Measurements from ENCODE around the gene CENPK. TPM values are rescaled to one million over a fixed set of nuclear protein-coding genes. Genes with fewer than 3 reads are reported as not detected.

The CENPK gene
- total RNA-seq, 1 donor from 2014 or later: 55.2 TPM

DNA sequence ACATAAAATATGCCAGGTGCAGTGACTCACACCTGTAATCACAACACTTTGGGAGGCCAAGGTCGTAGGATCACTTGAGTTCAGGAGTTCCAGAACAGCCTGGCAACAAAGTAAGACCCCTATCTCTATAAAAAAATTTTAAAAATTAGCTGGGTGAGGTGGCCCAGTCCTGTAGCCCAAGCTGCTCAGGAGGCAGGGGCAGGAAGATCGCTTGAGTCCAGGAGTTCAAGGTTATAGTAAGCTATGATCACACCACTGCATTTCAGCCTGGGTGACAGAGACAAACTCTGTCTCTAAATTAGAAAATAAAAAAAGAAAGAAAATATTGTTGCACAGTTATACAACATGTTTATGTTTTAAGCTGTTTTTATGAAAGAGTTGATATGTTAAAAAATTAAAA is 6.8 kb downstream of the CENPK start:
- Mint-ChIP-seq H3K9me3 (no peaks in the 10 kb centered on the region), H3K4me1 (peaks cover 2% of the 10 kb centered on the region), H3K27ac (ENCODE audit: unreplicated experiment) (no peak overlapping the region), H3K4me3 (no peak overlapping the region), H3K27me3 (ENCODE audit: low read depth) (no peaks in the 10 kb centered on the region), H3K36me3 (ENCODE audit: low read depth) (peaks cover 5% of the 10 kb centered on the region)
- TF ChIP-seq, protein P1, sequence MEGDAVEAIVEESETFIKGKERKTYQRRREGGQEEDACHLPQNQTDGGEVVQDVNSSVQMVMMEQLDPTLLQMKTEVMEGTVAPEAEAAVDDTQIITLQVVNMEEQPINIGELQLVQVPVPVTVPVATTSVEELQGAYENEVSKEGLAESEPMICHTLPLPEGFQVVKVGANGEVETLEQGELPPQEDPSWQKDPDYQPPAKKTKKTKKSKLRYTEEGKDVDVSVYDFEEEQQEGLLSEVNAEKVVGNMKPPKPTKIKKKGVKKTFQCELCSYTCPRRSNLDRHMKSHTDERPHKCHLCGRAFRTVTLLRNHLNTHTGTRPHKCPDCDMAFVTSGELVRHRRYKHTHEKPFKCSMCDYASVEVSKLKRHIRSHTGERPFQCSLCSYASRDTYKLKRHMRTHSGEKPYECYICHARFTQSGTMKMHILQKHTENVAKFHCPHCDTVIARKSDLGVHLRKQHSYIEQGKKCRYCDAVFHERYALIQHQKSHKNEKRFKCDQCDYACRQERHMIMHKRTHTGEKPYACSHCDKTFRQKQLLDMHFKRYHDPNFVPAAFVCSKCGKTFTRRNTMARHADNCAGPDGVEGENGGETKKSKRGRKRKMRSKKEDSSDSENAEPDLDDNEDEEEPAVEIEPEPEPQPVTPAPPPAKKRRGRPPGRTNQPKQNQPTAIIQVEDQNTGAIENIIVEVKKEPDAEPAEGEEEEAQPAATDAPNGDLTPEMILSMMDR (conservative IDR thresholded peaks at IDR 0.05): no peak
- DNase-seq (ENCODE audit: low read depth, low spot score): no peak

DNA sequence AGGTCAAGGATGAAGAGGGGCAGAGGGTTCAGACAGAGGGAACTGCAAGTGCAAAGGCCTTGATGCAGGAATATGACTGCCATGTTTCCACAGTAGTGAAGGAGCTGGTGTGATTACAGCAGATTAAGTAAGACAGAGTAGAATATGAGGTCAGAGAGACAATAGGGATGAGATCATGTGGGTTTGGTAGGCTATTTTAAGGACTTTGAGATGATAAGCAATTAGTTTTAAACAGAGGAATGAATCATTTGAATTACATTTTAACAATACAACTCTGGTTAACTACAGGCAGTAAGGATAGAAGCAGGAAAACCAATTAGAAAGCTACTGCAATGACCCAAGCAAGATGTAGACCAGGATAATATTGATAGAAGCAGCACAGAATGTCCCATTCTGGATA is 7.7 kb downstream of the CENPK start:
- no peaks in the 10 kb centered on the region for H3K27me3 Mint-ChIP-seq (ENCODE audit: low read depth)
- DNase-seq (ENCODE audit: low read depth, low spot score): no peak
- TF ChIP-seq, protein P1 (conservative IDR thresholded peaks at IDR 0.05): no peak
- no peak overlapping the region for H3K4me3 Mint-ChIP-seq
- peaks cover 5% of the 10 kb centered on the region for H3K36me3 Mint-ChIP-seq (ENCODE audit: low read depth)
- H3K4me1 Mint-ChIP-seq: no peaks in the 10 kb centered on the region
- H3K9me3 Mint-ChIP-seq: no peaks in the 10 kb centered on the region
- no peak overlapping the region for H3K27ac Mint-ChIP-seq (ENCODE audit: unreplicated experiment)

DNA sequence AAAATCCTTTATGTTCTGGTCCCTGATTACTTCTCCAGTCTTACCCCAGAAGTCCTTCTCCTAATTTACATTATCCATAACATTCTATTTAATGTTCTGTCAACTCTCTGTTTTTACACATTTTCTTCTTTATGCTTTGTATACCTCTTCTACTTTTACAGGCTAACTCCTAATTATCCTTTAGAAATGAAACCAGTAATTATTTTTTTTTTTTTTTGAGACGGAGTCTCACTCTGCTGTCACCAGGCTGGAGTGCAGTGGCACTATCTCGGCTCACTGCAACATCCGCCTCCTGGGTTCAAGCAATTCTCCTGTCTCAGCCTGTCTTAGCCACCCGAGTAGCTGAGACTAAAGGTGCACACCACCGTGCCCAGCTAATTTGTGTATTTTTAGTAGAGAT is 9.0 kb downstream of the CENPK start:
- no peaks in the 10 kb centered on the region for H3K27me3 Mint-ChIP-seq (ENCODE audit: low read depth)
- DNase-seq (ENCODE audit: low read depth, low spot score): no peak
- H3K9me3 Mint-ChIP-seq: no peaks in the 10 kb centered on the region
- H3K36me3 Mint-ChIP-seq (ENCODE audit: low read depth): peaks cover 13% of the 10 kb centered on the region
- TF ChIP-seq, protein P1 (conservative IDR thresholded peaks at IDR 0.05): no peak
- H3K27ac Mint-ChIP-seq (ENCODE audit: unreplicated experiment): no peak overlapping the region
- H3K4me1 Mint-ChIP-seq: no peaks in the 10 kb centered on the region
- no peak overlapping the region for H3K4me3 Mint-ChIP-seq

DNA sequence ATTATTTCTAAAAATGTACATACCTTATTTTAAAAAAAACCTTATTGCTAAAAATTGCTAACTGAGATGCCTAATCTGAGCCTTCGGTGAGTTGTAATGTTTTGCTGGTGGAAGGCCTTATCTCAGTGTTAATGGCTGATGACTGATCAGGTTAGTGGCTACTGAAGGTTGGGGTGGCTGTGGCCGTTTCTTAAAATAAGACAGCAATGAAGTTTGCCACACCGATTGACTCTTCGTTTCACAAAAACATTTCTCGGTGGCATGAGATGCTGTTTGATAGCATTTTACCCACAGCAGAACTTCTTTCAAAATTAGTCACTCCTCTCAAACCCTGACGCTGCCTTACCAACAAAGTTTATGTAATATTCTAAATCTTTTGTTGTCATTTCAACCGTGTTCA is 14.7 kb downstream of the CENPK start:
- no peak for DNase-seq (ENCODE audit: low read depth, low spot score)
- no peak overlapping the region for H3K27ac Mint-ChIP-seq (ENCODE audit: unreplicated experiment)
- peaks cover 26% of the 10 kb centered on the region for H3K36me3 Mint-ChIP-seq (ENCODE audit: low read depth)
- no peaks in the 10 kb centered on the region for H3K9me3 Mint-ChIP-seq
- H3K27me3 Mint-ChIP-seq (ENCODE audit: low read depth): no peaks in the 10 kb centered on the region
- no peak overlapping the region for H3K4me3 Mint-ChIP-seq
- H3K4me1 Mint-ChIP-seq: no peaks in the 10 kb centered on the region
- TF ChIP-seq, protein P1 (conservative IDR thresholded peaks at IDR 0.05): no peak

DNA sequence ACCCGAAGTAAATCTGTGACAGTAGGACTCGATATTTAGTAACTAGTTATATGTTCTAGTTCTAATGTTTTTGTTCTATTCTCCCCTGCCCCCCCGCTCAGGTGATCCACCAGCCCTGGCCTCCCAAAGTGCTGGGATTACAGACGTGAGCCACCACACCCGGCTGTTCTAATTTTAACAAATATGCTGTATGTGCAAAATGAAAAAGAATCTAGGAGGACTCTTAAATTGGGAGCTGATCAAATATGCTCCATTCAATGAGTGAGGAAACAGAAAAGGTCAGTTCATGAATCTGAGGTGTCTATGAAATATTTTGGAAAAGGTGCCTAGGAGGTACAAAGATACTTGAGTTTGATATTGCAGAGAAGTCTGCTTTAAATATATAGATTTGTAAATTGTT is 16.8 kb downstream of the CENPK start:
- Mint-ChIP-seq H3K4me1 (no peaks in the 10 kb centered on the region), H3K9me3 (no peaks in the 10 kb centered on the region), H3K27ac (ENCODE audit: unreplicated experiment) (no peak overlapping the region), H3K4me3 (no peak overlapping the region), H3K27me3 (ENCODE audit: low read depth) (no peaks in the 10 kb centered on the region), H3K36me3 (ENCODE audit: low read depth) (peaks cover 34% of the 10 kb centered on the region)
- DNase-seq (ENCODE audit: low read depth, low spot score): no peak
- TF ChIP-seq, protein P1 (conservative IDR thresholded peaks at IDR 0.05): no peak

DNA sequence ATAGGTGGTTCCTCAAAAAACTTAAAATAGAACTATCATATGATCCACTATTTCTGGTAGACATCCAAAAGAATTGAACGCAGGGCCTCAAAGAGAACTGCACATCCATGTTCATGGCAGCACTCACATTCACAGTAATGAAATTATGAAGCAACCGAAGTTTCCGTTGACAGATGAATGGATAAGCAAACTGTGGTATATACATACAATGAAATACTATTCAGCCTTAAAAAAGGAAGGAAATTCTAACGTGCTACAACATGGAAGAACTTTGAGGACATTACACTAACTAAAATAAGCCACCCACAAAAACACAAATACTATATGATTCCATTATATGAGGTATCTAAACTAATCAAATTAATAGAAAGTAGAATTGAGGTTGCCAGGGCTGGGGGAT is 18.5 kb downstream of the CENPK start:
- Mint-ChIP-seq H3K9me3 (no peaks in the 10 kb centered on the region), H3K36me3 (ENCODE audit: low read depth) (peaks cover 28% of the 10 kb centered on the region), H3K4me1 (no peaks in the 10 kb centered on the region), H3K27me3 (ENCODE audit: low read depth) (no peaks in the 10 kb centered on the region), H3K27ac (ENCODE audit: unreplicated experiment) (no peak overlapping the region), H3K4me3 (no peak overlapping the region)
- no peak for DNase-seq (ENCODE audit: low read depth, low spot score)
- TF ChIP-seq, protein P1 (conservative IDR thresholded peaks at IDR 0.05): no peak

All from neural crest cell (in vitro differentiated cells).